Fibroblast of lung (primary cell): Measurements from ENCODE around the gene PAK4. TPM values are rescaled to one million over a fixed set of nuclear protein-coding genes. Genes with fewer than 3 reads are reported as not detected.

Source experiments
- DNase-seq, 2 donors: peaks; one replicate each; pipeline versions ENCODE4 v3.0.0 to v3.0.0-alpha.2; 2010; ENCODE audit warnings: low read depth in 2 of 2
- H2AFZ ChIP-seq: 2 replicates; pipeline ENCODE4 v1.5.1; 2012; ENCODE audit warnings: low read length, control low read depth, inconsistent platforms
- H3K27ac ChIP-seq: 2 replicates; pipeline ENCODE4 v1.5.1; 2011; ENCODE audit warnings: low read length, control low read depth; ENCODE audit not compliant: insufficient read depth
- H3K27me3 ChIP-seq: 2 replicates; pipeline ENCODE4 v1.5.1; 2011; ENCODE audit warnings: mild to moderate bottlenecking, low read length; ENCODE audit not compliant: control insufficient read depth, insufficient read depth
- H3K36me3 ChIP-seq: 2 replicates; pipeline ENCODE4 v1.5.1; 2011; ENCODE audit warnings: low read length; ENCODE audit not compliant: control insufficient read depth, insufficient read depth
- H3K4me1 ChIP-seq: 2 replicates; pipeline ENCODE4 v1.5.1; 2011; ENCODE audit warnings: low read length; ENCODE audit not compliant: control insufficient read depth, insufficient read depth; ENCODE audit errors: extremely low read depth
- H3K4me2 ChIP-seq: 2 replicates; pipeline ENCODE4 v1.5.1; 2011; ENCODE audit warnings: low read length, control low read depth; ENCODE audit not compliant: insufficient read depth; ENCODE audit errors: extremely low read depth
- H3K4me3 ChIP-seq, 4 experiments: fragments of 200-600 bp in 1 of 4; sonication (generic) in 1 of 4; replicated peaks in 1 of 4; 2 replicates each; pipeline ENCODE4 v1.5.1; 2011 to 2016; ENCODE audit warnings: low read length in 4 of 4, low read depth in 3 of 4, mild to moderate bottlenecking in 3 of 4, control low read depth in 2 of 4, inconsistent platforms in 1 of 4, mixed read lengths in 1 of 4; ENCODE audit not compliant: insufficient read depth in 1 of 4; ENCODE audit errors: control extremely low read depth in 1 of 4
- H3K79me2 ChIP-seq: 2 replicates; pipeline ENCODE4 v1.5.1; 2012; ENCODE audit warnings: mild to moderate bottlenecking, low read length, inconsistent platforms; ENCODE audit not compliant: control insufficient read depth, insufficient read depth
- H3K9ac ChIP-seq: 2 replicates; pipeline ENCODE4 v1.5.1; 2011; ENCODE audit warnings: mild to moderate bottlenecking, low read length, control low read depth; ENCODE audit not compliant: insufficient read depth
- H3K9me3 ChIP-seq: 2 replicates; pipeline ENCODE4 v1.5.1; 2012; ENCODE audit warnings: low read depth, low read length; ENCODE audit not compliant: control insufficient read depth, insufficient read depth
- H4K20me1 ChIP-seq: 2 replicates; pipeline ENCODE4 v1.5.1; 2011; ENCODE audit warnings: low read length; ENCODE audit not compliant: control insufficient read depth, insufficient read depth; ENCODE audit errors: extremely low read depth
- CTCF ChIP-seq, 2 donors: IDR thresholded peaks in 1 of 2; conservative IDR thresholded peaks in 1 of 2; 1 replicate in 1 of 2; 2 replicates in 1 of 2; pipeline ENCODE4 v1.5.1; 2011 to 2012; ENCODE audit warnings: low read length in 2 of 2, control low read depth in 1 of 2, inconsistent platforms in 1 of 2, low read depth in 1 of 2, mild to moderate bottlenecking in 1 of 2
- EZH2 ChIP-seq: IDR thresholded peaks from 2 replicates; pipeline ENCODE4 v1.5.1; 2012; ENCODE audit warnings: low read length, control low read depth, mild to moderate bottlenecking; ENCODE audit errors: missing control alignments
- polyA plus RNA-seq, 2 donors: library from polyadenylated mRNA; depleted of rRNA in 1 of 2; stranded (reverse) in 1 of 2; unstranded in 1 of 2; fragments of >200 nt; gene quantifications; 2 replicates each; pipeline ENCODE4 v1.2.1, GENCODE V29; 2011 to 2012; ENCODE audit warnings: missing spikeins in 1 of 2
- total RNA-seq: library from RNA; depleted of rRNA; stranded (reverse); fragments of >200 nt; gene quantifications from 2 replicates; pipeline ENCODE4 v1.2.1, GENCODE V29; 2014

PAK4 gene
- total and polyA plus RNA-seq, 2 donors (not counting 1 experiment from before 2014, with no cell fraction given) = 4.6 to 8.4 TPM

GRCh38 chr19:39126312-39127187 lies 964 bp downstream of the PAK4 start:
- H3K27me3 ChIP-seq = no peaks in the 10 kb centered on the region
- H3K27ac ChIP-seq = peak overlapping the region; percentile 7
- no peak overlapping the region for H2AFZ ChIP-seq
- peaks cover 8% of the 10 kb centered on the region for H3K4me1 ChIP-seq
- DNase-seq = peak; percentile 37 to 38
- H3K9me3 ChIP-seq = no peaks in the 10 kb centered on the region
- peaks cover 54% of the 10 kb centered on the region for H3K79me2 ChIP-seq
- H3K9ac ChIP-seq = peak overlapping the region; percentile 72
- H3K36me3 ChIP-seq = no peaks in the 10 kb centered on the region
- no peaks in the 10 kb centered on the region for H4K20me1 ChIP-seq
- H3K4me2 ChIP-seq = peak overlapping the region; percentile 83
- TF ChIP-seq CTCF (conservative IDR thresholded peaks at IDR 0.05 in 1 of 2, IDR thresholded peaks at IDR 0.05 in 1 of 2; ENCODE audit: low read depth in 1 of 2, low read length in 2 of 2) (no peak), EZH2 (no peak)
- H3K4me3 ChIP-seq = peak overlapping the region; percentile 63 to 95 (median 78)

GRCh38 chr19:39127812-39128515 lies 2.4 kb downstream of the PAK4 start:
- no peak overlapping the region for H2AFZ ChIP-seq
- H3K36me3 ChIP-seq = no peaks in the 10 kb centered on the region
- peaks cover 8% of the 10 kb centered on the region for H3K4me1 ChIP-seq
- H3K27me3 ChIP-seq = no peaks in the 10 kb centered on the region
- H3K79me2 ChIP-seq = peaks cover 68% of the 10 kb centered on the region
- no peaks in the 10 kb centered on the region for H4K20me1 ChIP-seq
- no peak for DNase-seq
- H3K9ac ChIP-seq = no peak overlapping the region
- H3K4me2 ChIP-seq = peak overlapping the region; percentile 83
- H3K4me3 ChIP-seq = no peak overlapping the region
- TF ChIP-seq EZH2 (no peak), CTCF (conservative IDR thresholded peaks at IDR 0.05 in 1 of 2, IDR thresholded peaks at IDR 0.05 in 1 of 2; ENCODE audit: low read depth in 1 of 2, low read length in 2 of 2) (no peak)
- no peaks in the 10 kb centered on the region for H3K9me3 ChIP-seq
- no peak overlapping the region for H3K27ac ChIP-seq

GRCh38 chr19:39128516-39129079 lies 3.0 kb downstream of the PAK4 start:
- no peak overlapping the region for H2AFZ ChIP-seq
- DNase-seq = no peak
- no peak overlapping the region for H3K9ac ChIP-seq
- H3K27me3 ChIP-seq = no peaks in the 10 kb centered on the region
- no peak overlapping the region for H3K4me2 ChIP-seq
- peaks cover 74% of the 10 kb centered on the region for H3K79me2 ChIP-seq
- H3K4me3 ChIP-seq = no peak overlapping the region
- no peaks in the 10 kb centered on the region for H3K9me3 ChIP-seq
- peaks cover 8% of the 10 kb centered on the region for H3K4me1 ChIP-seq
- H3K27ac ChIP-seq = no peak overlapping the region
- H3K36me3 ChIP-seq = no peaks in the 10 kb centered on the region
- TF ChIP-seq CTCF (conservative IDR thresholded peaks at IDR 0.05 in 1 of 2, IDR thresholded peaks at IDR 0.05 in 1 of 2; ENCODE audit: low read depth in 1 of 2, low read length in 2 of 2) = no peak
- TF ChIP-seq EZH2 = no peak
- H4K20me1 ChIP-seq = no peaks in the 10 kb centered on the region
